ENCODE measurements around the gene SYAP1.
"Not testable (repeated sequence)": the region's sequence is repeated elsewhere in the genome, so short reads cannot be mapped to it uniquely, and the experiment has no call there.

SYAP1 gene, protein sequence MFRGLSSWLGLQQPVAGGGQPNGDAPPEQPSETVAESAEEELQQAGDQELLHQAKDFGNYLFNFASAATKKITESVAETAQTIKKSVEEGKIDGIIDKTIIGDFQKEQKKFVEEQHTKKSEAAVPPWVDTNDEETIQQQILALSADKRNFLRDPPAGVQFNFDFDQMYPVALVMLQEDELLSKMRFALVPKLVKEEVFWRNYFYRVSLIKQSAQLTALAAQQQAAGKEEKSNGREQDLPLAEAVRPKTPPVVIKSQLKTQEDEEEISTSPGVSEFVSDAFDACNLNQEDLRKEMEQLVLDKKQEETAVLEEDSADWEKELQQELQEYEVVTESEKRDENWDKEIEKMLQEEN

DNA sequence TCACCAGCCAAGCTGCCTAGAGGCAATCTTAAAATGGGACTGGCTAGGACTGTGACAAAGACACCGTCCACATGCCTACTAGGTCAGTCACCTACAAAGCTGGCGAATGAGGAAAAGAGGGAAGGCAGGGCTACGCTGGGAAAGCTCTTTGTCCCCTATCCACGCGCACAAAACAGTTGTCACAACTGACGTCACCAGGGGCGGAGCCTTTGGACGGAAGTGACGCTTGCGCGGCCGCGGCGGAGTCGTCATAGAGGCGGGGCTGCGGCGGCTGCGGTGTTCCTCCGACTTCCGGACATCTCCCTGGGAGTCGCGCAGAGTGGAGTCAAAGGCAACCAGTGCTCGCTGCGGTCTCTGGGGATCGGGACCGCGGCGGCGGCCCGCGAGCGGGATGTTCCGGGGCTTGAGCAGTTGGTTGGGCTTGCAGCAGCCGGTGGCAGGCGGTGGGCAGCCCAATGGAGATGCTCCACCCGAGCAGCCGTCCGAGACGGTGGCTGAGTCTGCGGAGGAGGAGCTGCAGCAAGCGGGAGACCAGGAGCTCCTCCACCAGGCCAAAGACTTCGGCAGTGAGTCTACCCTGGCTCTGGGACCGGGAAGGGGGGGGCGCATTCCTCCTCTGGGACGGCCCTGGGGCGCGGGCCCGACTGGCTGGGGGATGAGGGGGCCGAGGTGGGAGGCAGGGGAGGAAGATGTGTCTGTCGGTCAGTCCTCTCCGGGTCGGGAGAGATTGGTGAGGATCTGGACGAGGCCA, at the start of gene SYAP1:
Gene SYAP1 (plus strand): TSS at position 279 of the 751 bp plus-strand sequence. CDS start 113 bp downstream, at position 392.
- DNase-seq (ENCODE audit: low read depth), result peak; percentile 95

DNA sequence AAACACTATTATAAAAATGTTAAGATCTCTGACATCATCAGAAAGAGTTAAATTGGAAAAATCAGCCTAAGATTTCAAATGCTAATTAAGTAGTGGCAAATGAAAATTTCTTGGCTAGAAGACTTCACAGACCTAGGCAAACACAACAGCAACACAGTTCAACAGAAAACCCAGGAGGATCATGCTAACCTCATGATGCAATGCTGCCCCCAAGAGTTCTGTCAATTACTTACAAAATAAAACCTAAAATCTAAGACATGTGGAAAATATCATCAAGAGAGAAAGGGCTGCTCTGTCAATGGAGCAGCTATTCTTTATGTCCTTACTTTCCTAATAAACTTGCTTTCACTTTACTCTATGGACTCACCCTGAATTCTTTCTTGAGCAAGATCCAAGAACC, 48.4 kb upstream of the SYAP1 start:
- DNase-seq (ENCODE audit: low read depth), result peak; percentile 67

DNA sequence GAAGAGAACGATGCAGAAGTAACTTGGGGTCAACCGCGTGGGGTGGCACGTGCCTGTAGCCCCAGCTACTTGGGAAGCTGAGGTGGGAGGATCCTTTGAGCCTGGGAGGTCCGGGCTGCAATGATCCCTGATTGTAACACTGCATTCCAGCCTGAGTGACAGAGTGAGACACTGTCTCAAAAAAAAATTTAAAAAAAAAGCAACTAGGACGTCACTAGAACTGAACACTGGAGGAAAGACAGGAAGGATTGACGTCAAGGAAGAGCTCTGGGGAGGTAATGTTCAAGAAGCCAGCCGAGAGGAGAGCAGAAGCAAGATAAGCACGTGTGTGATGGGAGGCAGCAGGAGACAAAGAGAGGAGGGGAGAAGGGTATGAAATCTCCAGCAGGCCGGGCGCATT, 40.7 kb upstream of the SYAP1 start:
- DNase-seq (ENCODE audit: low read depth), result no peak

DNA sequence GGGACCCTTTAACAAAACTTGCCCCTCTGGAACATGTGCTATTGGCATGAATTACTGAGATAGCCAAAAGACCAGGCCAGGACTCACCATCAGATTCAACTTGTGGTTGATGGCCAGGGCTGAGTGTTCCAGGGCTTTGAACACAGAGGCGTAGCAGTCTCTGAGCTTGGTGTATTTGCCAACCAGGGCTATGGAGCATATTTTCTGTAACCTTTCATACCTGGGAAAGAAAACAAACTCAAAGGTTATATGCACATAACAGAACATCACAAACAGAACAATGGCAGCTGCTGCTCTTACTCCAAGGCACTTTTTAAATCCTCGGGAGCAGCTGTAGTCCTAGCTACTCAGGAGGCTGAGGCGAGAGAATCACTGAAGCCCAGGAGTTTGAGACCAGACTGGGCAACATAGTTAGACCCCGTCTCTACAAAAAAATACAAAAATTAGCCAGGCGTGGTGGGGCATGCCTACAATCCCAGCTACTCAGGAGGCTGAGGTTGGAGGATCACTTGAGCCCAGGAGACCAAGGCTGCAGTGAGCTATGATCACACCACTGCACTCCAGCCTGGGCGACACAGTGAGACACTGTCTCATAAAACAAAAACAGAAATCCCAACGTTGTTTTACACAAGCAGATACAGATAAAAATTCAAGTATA, 36.3 kb upstream of the SYAP1 start:
- no peak for DNase-seq (ENCODE audit: low read depth)

DNA sequence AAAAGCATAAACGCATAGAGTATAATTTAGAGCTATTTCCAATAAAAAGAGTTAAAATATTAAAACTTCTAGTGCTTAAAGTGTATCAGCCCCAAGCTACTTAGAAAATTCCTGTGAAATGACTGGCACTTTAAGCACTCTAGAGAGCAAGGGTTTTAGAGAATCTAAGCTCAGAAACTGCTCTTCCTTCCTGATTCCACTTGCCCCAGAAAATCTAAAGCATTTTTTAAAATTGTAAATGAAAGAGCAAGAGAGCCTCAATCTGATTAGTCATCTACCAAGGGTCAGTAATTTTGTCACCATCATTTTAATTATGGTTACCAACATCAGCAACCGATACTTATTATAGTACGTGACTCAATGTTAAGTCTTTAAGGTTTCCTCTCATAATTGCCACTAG, 31.9 kb upstream of the SYAP1 start:
- DNase-seq (ENCODE audit: low read depth), result peak; percentile 86

DNA sequence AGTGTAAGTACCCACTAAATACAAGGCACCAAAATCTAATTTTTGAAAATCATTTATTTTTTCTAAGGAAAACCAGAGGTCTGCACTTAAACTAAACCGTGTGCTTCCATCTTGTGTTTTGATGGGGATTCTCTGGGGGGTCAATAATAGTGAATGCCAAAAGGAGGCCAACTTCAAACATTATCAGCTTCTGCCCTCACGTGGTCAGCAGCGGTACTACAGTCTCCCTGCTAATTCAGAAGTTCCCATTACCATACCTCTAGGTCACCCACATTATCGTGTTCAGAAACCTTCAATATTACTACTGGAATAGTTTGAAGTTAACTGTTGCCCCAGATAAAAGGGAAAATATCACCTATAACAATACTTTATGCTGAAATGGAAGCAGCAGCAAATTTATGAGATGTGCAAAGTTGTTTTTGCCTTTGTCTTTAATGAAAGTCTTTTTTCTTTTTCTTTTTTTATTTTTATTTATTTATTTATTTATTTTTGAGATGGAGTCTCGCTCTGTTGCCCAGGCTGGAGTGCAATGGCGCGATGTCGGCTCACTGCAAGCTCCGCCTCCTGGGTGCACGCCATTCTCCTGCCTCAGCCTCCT, 24.2 kb upstream of the SYAP1 start:
- peak; percentile 50 for DNase-seq (ENCODE audit: low read depth)

DNA sequence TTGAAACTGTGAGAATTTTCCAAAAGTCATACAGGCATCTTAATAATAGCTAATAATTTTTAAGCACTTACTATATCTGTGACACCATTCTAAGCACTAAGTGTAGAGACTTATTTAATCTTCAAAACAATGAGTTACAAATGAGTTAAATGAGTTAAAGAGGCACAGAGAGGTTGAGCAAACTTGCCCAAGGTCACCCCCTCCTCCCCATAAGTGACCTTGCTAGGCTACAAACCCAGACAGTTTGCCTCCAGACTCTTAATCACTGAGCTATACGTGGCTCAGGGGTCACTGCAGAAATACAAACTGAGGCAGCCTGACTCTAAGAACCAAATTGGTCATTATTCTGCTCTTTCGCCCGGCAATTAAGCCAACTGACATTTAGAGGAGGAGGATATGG, 22.5 kb upstream of the SYAP1 start:
- DNase-seq (ENCODE audit: low read depth), result no peak

DNA sequence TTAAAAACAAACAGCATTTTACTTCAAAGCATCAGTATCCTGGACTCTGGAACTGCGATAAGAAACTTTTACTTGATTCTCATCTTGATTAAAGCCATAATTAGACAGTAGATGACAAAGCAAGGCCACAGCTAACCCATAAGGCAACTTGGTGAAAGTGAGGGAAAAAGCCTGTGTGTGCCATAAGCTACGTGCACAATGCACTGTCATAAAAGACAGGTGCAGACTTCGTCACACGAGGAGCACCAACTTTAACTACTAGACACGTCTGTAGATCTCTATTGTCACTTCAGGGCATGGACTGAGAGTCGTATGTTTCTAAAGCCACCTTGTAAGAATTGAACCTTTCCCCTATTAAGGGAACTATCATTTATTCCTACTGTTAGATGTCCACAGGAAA, 20.0 kb upstream of the SYAP1 start:
- no peak for DNase-seq (ENCODE audit: low read depth)

DNA sequence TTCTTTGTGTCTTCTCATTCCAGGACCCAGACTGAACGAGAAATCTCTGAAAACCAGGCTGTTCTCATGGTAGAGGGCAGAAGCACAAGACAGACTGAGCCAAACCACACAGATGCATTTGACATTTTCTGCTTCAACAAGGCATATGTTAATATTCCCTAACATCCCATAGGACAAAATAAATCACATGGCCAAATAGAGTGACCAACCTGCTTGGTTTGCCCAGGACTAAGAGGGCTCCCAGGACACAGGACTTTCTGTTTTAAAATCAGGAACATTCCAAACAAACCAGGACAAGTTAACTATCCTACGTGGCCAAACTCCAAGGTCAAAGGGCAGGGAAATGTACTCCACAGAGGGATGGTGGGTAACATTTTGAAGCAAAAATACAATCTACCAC, 18.7 kb upstream of the SYAP1 start:
- no peak for DNase-seq (ENCODE audit: low read depth)

DNA sequence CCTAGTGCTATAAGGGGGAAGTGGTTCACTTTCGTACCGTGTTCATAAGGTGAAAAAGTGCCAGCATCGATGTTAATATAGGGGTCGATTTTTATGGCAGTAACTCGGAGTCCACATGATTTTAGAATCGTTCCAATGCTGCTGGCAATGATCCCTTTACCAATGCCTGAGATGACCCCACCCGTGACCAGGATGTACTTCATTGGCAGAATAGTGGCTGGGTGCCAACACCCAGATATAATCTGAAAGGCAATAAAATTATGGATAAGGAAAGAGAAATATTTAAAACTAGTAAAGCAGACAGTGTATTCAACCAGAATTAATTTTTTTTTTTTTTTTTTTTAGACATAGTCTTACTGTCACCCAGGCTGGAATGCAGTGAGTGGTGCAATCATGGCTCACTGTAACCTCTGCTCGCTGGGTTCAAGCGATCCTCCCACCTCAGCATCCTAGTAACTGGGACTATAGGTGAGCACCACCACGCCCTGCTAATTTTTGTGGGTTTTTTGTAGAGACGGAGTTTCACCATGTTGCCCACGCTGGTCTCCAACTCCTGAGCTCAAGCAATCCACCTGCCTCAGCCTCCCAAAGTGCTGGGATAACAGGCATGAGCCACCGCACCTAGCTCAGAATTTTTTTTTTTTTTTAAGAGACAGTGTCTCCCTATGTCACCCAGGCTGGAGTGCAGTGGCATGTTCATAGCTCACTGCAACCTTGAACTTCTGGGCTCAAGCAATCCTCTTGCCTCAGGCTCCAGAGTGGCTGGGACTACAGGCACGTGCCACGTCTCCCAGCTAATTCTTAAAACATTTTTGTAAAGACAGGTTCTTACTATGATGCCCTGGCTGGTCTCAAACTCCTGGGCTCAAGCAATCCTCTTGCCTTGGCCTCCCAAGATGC, 16.5 kb upstream of the SYAP1 start:
- DNase-seq (ENCODE audit: low read depth), result no peak

DNA sequence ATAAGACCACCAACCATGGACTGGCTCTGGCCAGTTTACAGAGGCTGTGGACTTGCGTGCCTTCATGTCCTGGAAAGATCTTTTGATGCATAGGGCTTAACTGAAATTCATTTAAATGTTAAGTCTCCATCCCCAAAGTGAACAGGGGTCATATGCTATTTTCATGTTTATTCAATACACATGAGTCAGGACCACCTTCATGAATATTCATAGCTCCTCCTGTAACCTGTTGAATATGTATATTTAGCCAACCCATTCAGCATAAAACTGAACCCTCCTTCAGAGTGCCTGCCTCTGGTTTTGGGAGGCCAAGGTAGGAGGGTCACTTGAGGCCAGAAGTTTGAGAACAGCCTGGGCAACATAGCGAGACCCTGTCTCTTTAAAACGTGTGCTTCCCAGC, 14.0 kb upstream of the SYAP1 start:
- no peak for DNase-seq (ENCODE audit: low read depth)

DNA sequence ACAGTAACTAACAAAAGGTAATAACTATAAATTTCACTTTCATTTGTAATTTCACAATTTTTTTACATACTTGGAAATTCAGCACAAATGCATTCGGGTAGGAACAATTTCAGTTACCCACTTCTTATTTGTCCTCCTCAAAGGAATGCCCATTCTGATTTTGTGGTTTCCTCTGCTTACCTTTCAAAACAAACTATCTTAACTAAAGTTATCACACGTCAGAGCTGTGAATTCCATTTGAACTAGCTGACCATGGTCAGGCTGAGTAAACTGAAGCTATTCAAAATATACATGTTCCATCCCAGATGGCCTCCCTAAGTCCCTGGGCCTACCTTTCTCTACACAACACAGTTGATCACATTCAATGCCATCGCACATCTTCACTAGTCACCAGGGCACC, 11.4 kb upstream of the SYAP1 start:
- DNase-seq (ENCODE audit: low read depth), result no peak

DNA sequence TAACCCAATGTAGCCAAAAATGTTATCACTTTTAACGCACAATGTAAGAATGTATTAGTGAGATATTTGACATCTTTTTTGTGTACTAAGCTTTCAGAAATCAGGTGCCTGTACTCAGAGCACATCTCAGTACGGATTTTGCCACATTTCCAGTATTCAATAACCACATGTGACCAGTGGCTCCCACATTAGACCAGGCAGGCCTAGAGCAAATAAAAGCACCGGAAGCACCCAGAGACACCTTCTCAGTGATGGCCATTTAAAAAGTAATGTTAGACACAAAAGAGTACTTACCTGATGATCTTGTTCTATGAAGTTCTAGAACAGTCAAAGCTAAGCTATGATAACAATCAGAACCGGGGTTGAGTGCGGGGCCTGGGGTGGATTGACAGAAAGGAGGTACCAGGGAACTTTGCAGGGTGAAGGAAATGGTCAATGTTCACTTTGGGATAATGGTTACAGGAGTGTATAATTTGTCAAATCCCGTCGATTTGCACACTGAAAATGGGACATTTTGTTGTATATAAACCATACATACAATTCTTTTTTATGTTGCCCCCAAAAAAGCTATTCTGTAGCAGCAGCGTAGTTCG, 8.1 kb upstream of the SYAP1 start:
- no peak for DNase-seq (ENCODE audit: low read depth)

DNA sequence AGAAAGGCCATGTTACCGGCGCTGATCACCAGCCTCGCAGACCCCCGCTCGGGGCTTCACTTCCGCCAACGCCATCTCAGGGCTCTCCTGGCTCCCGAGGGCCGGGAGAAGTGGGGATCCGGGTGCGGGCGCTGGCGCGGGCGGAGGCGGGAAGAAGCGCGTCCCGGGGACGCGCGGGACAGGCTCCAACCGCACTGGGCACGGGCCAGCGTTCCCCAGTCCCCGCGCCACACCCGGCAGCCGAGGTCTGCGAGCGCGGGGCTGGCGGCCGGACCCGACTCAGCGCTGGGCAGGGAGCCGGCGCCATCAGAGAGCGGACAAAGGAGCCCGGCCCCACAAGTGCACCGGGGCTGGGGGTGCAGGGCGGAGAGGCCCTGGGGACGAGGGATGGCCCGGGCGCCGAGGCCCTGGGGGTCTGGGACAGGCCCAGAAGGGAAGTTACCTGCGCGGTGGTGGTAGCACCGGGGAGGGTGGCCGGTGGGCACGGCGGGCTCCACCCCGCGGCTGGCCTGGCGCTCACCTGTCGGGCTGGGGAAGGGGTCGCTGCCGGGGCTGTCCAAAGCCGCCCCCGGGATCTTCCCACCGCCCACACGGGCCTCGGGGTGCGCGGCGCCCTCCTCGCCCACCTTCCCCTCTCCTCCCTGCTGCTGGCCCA, 7.4 kb upstream of the SYAP1 start:
- DNase-seq (ENCODE audit: low read depth), result peak; percentile 13

DNA sequence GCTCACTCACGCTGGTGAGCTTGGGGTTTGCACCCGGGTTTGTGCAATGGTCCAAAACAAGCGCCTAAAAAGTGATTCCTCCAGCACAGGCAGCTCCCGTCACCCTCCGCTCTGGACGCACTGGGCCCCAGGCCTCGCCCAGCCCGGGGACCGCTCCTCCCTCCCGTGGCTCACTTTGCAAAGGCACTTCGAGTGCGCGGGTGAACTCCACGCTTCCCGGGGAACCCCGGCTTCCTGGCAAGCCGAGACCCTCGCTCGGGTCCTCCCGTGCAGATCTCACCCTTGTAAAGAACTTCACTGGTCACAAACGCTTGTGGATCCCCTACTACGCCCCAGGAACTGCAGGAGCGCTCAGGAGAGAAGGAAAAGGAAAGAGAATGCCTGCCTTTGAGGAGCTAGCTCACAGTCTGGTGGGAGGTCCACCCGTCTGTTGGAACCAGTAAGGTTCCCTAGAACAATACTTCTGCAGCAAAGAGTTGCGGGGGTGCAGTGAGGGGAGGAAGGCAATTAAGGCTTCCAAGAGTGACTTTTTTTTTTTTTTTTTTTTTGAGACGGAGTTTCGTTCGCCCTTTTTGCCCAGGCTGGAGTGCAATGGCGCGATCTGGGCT, 6.8 kb upstream of the SYAP1 start, which contains the start of gene CTPS2:
Gene CTPS2 (minus strand): TSS at position 122 of the 608 bp plus-strand sequence. CDS start 9,767 bp downstream, outside the sequence.
- peak; percentile 61 for DNase-seq (ENCODE audit: low read depth)

DNA sequence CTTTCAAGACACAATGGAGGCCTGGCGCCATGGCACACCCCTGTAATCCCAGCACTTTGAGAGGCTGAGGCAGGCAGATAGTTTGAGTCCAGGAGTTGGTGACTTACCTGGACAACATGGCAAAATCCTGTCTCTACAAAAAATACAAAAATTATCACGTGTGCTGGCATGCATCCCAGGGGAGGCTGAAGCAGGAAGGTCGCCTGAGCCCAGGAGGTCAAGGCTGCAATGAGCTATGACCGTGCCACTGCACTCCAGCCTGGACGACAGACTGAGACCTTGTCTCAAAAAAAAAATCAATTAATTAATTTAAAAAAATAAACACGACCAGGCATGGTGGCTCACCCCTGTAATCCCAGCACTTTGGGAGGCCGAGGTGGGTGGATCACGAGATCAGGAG, 4.9 kb upstream of the SYAP1 start:
- no peak for DNase-seq (ENCODE audit: low read depth)

DNA sequence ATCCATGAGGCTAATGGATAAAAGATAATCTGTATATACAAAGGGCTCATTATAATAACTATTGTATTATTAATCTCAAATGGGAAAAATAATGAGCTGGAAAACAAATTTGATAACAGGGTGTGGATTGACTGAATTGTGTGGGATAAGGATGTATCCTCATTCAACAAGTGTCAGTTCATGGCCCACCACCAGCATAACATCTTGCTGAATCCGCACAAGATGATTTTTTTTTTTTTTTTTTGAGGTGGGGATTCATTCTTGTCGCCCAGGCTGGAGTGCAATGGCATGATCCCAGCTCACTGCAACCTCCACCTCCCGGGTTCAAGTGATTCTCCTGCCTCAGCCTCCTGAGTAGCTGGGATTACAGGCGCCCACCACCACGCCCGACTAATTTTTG, 3.8 kb upstream of the SYAP1 start:
- not testable (repeated sequence) for DNase-seq (ENCODE audit: low read depth)

DNA sequence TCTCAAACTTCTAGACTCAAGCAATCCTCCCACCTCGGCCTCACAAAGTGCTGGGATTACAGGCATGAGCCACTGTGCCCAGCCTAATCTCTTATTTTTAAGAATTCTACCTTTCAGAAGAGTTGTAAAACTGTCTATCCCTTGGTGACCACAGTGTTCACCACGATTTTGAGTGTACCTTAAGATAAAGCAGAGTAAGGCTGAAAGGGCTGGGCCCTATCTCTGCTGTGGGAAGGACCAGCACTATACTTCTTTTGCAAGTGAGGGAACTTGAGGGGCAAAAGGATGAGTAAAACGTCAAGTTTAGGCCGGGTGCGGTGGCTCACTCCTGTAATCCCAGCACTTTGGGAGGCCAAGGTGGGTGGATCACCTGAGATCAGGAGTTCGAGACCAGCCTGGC, 3.0 kb upstream of the SYAP1 start:
- not testable (repeated sequence) for DNase-seq (ENCODE audit: low read depth)

DNA sequence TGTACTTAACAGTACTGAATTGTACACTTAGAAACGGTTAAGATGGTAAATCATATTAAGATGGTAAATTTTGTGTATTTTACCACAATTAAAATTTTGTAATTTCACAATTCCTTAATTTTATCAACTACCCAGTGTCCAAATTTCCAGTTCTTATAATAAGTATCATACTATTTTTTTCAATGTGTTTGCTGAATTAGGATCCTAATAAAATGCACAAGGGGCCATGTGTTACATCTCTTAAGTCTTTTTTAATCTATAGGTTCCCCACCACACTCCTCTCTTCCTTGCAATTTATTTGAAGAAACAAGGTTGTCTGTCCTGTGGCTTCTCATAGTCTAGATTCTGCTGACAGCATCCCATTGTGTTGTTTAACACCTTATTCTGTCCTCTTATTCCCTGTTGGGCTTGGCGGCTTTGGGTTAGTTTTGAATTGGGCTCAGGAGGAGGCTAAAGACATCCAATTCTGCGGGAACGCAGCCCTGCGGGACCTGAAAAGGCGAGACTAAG, 533 bp upstream of the SYAP1 start:
- DNase-seq (ENCODE audit: low read depth), result no peak

DNA sequence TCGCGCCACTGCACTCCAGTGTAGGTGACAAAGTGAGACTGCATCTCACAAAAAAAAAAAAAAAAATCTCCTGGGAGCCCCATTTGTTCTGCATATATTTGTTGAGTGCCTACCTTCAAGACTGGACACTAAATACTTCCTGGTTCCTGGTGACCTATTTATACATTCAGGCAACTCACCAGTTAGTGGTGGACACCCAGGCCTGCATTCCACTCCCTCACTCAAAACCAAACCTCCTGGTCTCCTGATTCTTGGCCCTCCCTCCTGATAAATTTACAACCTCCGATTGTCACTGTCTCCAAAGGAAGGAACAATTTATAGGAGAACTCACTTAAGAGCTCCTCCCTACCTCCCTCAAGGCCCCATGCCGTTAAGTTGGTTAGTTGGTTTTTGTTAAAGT, 3.1 kb downstream of the SYAP1 start:
- DNase-seq (ENCODE audit: low read depth), result peak; percentile 39
